ENCODE data around the gene VPS37B.

The VPS37B gene

GRCh38 chr12:122820138-122820537 is 75.8 kb downstream of the VPS37B start:
- DNase-seq (ENCODE audit: low read depth in 2 of 2, low spot score in 1 of 2) = no peak

GRCh38 chr12:122819209-122819785 is 76.6 kb downstream of the VPS37B start:
- no peak for DNase-seq (ENCODE audit: low read depth in 2 of 2, low spot score in 1 of 2)

All from stimulated activated CD8-positive, alpha-beta memory T cell treated with anti-CD3 and anti-CD28 coated beads, Interleukin-4, amount 100 ng/mL, for 4 hours (primary cell).